Stimulated activated CD4-positive, alpha-beta T cell treated with anti-CD3 and anti-CD28 coated beads, Interleukin-4, amount 100 ng/mL, for 48 hours (primary cell): ENCODE data around the gene L1TD1.
A peak's percentile ranks its signal among the peaks of the same experiment; 100 is the strongest.
"Not testable (repeated sequence)": the region's sequence is repeated elsewhere in the genome, so short reads cannot be mapped to it uniquely, and the experiment has no call there.

Experiments
- DNase-seq, 2 donors: peaks; one replicate each; pipeline ENCODE4 v3.0.0-alpha.2; 2020; ENCODE audit warnings: low read depth in 2 of 2

Gene L1TD1, protein sequence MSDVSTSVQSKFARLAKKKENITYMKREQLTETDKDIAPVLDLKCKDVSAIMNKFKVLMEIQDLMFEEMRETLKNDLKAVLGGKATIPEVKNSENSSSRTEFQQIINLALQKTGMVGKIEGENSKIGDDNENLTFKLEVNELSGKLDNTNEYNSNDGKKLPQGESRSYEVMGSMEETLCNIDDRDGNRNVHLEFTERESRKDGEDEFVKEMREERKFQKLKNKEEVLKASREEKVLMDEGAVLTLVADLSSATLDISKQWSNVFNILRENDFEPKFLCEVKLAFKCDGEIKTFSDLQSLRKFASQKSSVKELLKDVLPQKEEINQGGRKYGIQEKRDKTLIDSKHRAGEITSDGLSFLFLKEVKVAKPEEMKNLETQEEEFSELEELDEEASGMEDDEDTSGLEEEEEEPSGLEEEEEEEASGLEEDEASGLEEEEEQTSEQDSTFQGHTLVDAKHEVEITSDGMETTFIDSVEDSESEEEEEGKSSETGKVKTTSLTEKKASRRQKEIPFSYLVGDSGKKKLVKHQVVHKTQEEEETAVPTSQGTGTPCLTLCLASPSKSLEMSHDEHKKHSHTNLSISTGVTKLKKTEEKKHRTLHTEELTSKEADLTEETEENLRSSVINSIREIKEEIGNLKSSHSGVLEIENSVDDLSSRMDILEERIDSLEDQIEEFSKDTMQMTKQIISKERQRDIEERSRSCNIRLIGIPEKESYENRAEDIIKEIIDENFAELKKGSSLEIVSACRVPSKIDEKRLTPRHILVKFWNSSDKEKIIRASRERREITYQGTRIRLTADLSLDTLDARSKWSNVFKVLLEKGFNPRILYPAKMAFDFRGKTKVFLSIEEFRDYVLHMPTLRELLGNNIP

DNA sequence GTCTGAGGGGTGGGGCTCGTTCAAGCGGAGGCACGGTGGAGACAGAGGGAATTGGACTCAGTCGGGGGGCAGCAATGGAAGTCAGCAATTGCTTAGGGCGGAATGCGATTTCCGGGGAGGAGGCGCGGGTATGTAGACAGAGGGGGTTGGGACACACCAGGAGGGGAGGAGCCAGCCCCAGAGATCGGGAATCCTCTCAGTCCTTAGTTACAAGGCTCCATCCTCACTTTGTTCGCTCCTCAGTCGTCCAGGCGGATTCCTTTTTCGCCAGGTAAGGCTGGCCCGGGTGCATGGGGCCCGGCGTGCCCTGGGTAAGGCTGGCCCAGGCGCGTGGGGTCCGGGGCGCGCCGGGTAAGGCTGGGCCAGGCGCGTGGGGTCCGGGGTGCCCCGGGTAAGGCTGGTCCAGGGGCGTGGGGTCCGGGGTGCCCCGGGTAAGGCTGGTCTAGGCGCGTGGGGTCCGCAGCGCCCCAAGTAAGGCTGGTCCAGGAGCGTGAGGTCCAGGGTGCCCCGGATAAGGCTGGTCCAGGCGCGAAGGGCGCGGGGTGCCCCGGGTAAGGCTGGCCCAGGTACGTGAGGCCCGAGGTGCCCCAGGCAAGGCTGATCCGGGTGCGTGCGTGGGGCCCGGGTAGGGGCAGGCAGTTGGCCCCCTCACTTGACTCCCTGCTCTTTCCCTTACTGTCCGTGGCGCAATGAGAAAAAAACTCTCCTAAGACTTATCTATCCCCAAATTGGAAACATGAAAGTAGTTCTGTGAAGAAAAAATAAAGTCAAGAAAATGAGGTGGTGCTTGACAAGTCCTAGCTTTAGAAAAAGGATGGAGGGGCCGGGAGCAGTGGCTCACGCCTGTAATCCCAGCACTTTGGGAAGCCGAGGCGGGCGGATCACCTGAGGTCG lies at the start of gene L1TD1:
Gene L1TD1 (plus strand): TSS at position 199 of the 894 bp plus-strand sequence. CDS start 11,780 bp downstream, outside the sequence.
- DNase-seq: no peak

DNA sequence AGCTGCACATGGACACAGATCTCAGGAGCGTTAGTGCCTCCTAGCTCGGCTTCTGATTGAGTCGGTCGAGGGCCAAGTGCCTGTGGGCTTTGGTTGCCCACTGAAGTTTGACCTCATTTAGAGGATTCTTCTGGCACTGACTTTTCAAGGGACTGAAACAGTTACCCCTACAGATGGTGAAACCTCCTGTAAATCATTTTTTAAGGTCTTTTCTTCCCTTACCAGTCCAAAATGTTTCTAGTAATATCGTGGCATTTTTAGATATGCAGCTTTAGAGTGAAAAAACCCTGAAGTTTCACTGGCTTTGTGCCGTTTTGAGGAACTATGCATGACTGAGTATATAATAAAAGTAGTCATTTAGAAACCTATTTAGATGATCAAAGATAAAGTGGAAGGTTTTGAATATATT lies 34.7 kb upstream of the L1TD1 start:
- no peak for DNase-seq

DNA sequence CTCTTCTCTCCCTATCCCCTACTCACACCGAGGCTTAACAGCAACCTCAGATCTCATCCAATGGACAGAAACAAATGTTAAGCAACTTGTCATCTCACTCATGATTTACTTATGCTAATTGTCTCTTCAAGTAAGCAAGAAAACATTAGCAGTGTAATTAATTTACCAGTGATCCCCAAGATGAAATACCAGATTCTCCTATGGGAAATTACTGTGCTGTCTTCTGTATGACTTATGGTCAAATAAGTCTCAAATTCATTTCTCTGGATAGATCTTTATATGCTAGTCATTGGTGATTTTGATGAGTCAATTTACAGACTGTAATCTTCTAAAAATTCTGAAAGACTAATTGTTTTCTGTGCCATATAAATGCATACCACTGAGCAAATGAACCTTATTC lies 32.9 kb upstream of the L1TD1 start:
- DNase-seq: no peak

DNA sequence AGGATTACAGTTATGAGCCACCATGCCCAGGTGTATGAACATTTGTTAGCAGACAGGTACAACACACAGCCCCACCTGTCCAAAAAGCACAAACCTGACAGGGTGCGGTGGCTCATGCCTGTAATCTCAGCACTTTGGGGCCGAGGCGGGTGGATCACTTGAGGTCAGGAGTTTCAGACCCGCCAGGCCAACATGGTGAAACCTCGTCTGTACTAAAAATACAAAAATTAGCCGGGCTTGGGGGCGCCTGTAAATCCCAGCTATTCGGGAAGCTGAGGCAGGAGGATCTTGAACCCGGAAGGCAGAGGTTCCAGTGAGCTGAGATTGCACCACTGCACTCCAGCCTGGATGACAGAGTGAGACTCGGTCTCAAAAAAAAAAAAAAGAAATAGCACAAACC lies 24.3 kb upstream of the L1TD1 start:
- DNase-seq: not testable (repeated sequence)

DNA sequence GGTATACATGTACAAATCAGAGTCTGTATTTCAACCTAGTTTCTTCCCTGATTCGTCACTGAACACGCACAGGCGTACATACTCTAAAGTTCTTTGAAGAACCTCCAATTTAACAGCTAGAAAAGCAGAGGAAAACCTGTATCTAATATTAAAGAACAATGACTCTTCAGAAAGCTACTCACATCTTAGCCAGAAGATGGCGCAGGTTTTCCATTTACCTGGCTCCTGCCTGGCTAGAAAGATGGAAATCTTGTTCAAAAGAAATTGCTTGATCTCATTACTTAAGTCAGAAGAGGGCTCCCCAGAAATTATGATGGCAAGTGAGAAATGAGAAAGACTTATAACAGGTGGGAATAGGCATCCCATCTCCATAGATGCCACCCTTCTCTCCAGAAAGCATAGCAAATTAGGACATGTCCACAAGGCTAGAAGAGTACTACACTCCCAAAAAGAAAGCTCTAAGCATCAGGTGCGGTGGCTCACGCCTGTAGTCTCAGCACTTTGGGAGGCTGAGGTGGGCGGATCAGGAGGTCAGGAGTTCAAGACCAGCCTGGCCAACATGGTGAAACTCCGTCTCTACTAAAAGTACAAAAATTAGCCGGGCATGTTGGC lies 19.0 kb upstream of the L1TD1 start:
- DNase-seq: peak; percentile 3 to 7

DNA sequence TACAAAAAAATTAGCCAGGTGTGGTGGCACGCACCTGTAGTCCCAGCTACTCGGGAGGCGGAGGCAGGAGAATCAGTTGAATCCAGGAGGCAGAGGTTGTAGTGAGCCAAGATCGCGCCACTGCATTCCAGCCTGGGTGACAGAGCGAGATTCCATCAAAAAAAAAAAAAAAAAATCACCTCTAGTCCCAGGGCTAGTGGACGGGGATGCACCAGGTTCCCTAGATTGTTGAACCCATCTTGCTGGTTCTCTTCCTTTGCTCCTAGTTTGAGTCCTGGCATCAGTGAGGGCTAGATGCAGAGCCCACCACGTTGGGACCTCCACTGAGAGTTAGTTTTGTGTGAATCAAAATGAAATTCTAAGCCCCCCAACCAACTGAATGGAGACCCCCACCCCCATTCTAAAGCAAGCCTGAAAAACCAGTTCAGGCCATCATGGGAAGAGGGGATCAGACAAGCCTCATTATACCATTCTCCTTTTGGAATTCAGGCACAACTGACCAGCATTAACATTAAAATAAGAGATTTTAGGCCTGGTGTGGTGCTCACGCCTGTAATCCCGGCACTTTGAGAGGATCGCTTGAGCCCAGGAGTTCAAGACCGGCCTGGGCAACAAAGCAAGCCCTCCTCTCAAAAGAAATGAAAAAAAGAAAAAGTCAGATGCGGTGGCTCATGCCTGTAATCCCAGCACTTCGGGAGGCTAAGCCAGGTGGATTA lies 17.9 kb upstream of the L1TD1 start:
- no peak for DNase-seq

DNA sequence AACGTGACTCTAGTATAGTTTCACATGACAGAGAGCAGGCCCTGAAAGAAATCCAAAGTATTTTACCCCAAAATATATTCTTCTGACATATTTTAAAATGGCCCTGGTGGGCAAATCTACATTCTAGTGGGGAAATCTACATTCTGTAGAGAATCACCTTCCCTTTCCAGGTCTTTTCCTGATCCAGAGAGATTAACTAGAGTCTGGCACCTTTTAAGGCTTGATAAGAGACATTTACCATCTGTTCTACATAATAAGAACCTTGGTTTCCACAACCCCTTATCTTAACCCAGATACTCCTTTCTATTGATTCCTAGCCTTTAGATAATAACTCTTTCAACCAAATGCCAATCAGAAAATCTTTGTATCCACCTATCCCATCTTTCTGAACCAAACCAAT lies 17.0 kb upstream of the L1TD1 start:
- no peak for DNase-seq

DNA sequence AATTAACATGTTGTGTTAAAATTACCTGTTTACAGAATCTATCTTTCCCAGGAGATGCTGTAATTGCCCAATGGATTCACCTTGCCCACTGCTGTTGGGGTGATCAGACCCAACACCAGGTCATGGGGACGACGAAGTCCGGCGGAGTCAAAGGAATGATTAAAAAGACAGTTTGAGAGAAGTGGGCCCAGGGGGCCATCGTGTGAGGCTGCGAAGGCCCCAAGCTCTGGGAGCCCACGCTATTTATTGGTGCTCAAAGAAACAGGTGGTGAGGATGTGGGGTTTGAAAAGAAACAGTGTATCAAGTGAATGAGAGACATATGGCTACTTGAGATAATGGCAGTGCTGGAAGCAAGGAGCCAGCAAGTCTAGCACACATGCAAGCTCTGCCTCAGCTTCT lies 16.3 kb upstream of the L1TD1 start:
- no peak for DNase-seq

DNA sequence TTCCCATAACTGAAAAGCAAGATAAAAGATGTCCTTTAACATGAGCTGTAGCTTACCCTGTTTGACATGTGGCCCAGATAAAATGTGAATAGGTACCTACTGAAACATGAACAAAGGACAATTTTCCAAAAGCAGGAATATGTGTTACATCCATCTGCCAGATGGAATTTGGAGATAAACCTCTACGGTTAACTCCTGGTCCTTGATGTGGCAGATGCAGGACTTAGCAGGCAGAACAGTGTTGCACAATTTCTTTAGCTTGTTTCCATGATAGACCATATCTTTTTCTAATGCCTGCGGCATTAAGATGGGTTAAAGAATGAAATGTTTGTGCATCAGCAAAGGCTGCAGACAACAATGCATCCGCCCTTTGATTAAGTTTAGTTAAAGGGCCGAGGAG lies 14.6 kb upstream of the L1TD1 start:
- not testable (repeated sequence) for DNase-seq

DNA sequence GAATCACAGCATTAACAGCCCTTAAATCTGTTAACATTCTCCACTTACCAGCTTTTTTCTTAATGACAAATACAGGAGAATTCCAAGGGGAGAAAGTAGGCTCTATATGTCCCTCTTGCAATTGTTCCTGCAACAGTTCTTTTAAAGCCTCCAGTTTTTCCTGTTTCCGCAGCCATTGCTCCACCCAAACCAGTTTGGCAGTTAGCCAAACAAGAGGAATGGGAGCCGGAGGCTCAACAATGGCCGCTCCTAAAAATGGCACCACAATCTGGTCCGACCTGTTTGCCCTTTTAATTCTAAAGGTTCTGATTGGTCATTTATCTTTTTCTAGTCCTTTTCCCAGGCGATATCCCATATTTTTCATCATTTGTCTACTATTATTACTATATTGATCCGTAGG lies 14.0 kb upstream of the L1TD1 start:
- no peak for DNase-seq

DNA sequence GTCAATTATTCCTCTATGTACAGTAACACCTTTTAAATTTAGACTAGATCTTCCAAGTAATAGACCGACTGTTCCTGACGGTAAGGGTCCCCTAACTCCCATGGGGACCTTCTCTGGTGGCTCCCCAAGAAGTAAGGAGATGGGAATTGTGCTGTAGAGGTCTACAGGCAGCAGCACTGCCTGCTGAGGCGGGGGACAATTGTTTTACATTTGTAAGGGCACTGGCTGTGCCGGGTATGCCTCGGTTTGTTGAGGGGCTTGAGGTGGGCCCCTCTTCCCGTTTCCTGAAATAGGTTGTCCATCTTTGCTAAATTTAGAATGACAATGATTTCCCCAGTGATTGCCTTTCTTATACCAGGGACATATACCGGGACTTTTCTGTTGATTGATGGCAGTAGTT lies 13.1 kb upstream of the L1TD1 start:
- no peak for DNase-seq

DNA sequence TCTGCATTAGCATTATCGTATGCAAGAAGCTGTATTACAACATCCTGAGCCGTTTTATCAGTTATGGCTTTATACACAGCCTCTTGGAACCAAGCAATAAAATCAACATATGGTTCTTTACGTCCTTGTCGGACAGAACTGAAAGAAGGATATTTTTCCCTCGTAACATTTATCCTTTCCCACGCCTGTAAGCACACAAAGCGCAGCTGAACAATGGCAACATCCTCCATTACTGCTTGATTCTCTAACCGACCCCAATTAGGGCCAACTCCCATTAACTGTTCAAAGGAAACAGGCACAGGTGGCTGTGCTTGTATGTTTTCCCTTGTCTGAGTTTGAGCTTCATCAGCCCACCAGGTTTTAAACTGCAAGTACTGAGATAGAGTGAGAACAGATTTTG lies 12.5 kb upstream of the L1TD1 start:
- DNase-seq: not testable (repeated sequence)

DNA sequence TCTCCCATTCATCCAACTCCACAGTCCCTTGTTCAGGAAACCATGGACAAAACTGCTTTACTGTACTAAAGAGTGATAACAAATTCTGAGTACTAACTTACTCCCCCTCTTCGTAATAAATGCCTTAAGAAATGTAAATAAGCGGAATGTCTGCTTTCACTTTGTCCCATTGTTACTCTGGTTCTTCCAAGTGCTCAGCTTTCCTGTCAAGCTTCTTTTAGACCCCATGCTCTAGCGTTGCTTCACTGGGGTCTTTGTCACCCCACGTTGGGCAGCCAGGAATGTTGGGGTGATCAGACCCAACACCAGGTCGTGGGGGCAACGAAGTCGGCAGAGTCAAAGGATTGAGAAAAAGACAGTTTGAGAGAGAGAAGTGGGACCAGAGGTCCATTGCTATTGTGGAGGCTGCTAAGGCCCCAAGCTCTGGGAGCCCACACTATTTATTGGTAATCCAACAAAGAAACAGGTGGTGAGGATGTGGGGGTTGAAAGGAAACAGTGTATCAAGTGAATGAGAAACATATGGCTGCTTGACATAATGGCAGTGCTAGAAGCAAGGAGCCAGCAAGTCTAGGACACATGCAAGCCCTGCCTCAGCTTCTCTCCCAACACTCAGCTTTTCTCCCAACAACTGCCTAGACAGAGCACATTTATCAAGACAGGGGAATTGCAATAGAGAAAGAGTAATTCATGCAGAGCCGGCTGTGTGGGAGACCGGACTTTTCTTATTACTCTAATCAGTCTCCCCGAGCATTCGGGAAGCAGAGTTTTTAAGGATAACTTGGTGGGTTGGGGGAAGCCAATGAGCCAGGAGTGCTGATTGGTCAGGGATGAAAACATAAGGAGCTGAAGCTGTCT lies 11.3 kb upstream of the L1TD1 start:
- not testable (repeated sequence) for DNase-seq

DNA sequence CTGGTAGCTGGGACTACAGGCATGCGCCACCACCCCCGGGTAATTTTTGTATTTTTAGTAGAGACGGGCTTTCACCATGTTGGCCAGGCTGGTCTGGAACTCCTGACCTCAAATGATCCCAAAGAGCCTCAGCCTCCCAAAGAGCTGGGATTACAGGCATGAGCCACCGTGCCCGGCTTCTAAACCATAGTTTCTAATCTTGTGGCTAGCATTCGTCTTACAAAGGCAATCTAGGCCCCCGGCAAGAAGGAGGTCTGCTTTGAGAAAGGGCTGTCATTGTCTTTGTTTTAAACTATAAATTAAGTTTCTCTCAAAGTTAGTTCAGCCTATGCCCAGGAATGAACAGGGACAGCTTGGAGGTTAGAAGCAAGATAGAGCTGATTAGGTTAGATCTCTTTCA lies 10.3 kb upstream of the L1TD1 start:
- no peak for DNase-seq

DNA sequence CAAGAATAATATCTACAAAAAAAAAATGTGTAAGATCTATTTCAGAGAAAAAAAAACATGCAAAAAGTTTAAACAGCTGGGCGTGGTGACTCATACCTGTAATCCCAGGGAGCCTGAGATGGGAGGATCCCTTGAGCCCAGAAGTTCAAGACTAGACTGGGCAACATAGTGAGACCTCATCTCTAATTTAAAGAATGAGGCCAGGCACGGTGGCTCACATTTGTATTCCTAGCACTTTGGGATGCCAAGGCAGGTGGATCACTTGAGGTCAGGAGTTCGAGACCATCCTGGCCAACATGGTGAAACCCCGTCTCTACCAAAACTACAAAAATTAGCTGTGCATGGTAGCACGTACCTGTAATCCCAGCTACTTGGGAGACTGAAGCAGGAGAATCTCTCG lies 9.4 kb upstream of the L1TD1 start:
- not testable (repeated sequence) for DNase-seq

DNA sequence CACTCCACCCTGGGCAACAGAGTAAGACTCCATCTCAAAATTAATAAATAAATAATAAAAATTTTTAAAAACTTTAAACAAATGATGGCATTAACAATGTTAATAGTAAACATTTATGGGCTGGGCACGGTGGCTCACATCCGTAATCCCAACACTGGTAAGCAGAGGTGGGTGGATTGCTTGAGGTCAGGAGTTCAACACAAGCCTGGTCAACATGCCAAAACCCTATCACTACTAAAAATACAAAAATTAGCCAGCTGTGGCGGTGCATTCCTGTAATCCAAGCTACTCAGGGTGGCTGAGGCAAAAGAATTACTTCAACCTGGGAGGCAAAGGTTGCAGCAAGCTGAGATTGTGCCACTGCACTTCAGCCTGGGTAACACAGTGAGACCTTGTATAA lies 9.0 kb upstream of the L1TD1 start:
- no peak for DNase-seq

DNA sequence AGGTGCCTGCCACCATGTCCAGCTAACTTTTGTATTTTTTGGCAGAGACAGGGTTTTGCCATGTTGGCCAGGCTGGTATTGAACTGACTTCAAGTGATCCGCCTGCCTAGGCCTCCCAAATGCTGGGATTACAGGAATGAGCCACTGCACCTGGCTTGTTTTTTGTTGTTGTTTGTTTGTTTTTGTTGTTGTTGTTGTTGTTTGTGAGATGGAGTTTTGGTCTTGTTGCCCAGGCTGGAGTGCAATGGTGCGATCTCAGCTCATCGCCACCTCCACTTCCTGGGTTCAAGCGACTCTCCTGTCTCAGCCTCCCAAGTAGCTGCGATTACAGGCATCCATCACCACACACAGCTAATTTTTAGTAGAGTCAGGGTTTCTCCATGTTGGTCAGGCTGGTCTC lies 7.1 kb upstream of the L1TD1 start:
- DNase-seq: no peak

DNA sequence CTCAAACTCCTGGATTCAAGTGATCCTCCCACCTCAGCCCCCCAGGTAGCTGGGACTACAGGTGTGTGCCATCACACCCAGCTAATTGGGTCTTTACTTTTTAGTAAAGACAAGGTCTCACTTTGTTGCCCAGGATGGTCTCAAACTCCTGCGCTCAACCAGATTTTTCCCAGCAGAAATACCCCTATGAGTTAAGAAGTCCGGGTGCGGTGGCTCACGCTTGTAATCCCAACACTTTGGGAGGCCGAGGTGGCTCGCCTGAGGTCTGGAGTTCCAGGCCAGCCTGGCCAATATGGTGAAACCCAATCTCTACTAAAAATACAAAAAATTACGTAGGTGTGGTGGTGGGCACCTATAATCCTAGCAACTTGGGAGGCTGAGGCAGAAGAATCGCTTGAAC lies 6.5 kb upstream of the L1TD1 start:
- DNase-seq: no peak

DNA sequence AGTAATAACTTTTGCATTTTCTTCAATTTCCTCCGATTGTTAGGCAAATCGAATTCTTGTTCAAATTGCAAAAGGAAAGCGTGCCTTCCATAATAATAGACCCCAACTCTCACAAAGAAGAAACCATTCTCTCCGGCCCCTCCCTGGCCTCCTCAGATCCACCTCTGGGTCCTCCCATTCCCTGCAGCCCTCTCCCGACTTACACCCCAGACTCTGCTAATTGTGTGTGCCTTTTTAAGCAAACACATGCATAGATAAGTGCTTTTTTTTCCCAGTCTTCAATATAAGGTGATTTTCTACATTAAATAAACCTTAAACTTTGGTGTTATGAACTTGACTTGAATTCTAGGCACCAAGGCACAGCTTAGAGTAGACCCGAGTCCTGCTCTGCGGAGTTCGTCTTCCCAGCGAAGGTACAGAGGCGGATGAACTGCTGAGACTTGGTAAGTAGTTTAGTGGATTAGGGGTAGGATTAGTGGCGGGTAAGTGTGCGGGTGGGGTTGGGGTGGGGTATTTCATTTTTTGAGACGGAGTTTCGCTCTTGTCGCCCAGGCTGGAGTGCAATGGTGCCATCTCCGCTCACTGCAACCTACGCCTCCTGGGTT lies 1.5 kb downstream of the L1TD1 start:
- no peak for DNase-seq
